Heart right ventricle (tissue), 16 donors: Measurements from ENCODE around the gene DHCR7. TPM values are rescaled to one million over a fixed set of nuclear protein-coding genes. Genes with fewer than 3 reads are reported as not detected.

ENCODE experiments used
- ATAC-seq, 8 donors: fragments of 200-7000 bp; cut with Tn5 transposase; one replicate each; pipeline ENCODE4 v1.9.1; 2020; ENCODE audit warnings: mild to moderate bottlenecking in 8 of 8, moderate library complexity in 8 of 8, moderate number of reproducible peaks in 1 of 8
- DNase-seq, 2 donors: peaks; one replicate each; pipeline ENCODE4 v3.0.0-alpha.2; 2020
- H3K27ac ChIP-seq, 10 donors: fragments of 200-600 bp; sonication (generic) in 2 of 10; one replicate each; pipeline versions ENCODE4 v1.5.0 to v1.8.0; 2020 to 2022; ENCODE audit warnings: mild to moderate bottlenecking in 3 of 10
- H3K27me3 ChIP-seq, 7 donors: fragments of 200-600 bp; one replicate each; pipeline ENCODE4 v1.8.0; 2021 to 2022; ENCODE audit warnings: mild to moderate bottlenecking in 2 of 7
- H3K36me3 ChIP-seq, 9 donors: fragments of 200-600 bp; sonication (generic) in 1 of 9; one replicate each; pipeline versions ENCODE4 v1.5.0 to v1.8.0; 2020 to 2022; ENCODE audit warnings: mild to moderate bottlenecking in 2 of 9
- H3K4me1 ChIP-seq, 9 donors: fragments of 200-600 bp; sonication (generic) in 1 of 9; one replicate each; pipeline versions ENCODE4 v1.5.0 to v1.8.0; 2020 to 2022; ENCODE audit warnings: mild to moderate bottlenecking in 4 of 9
- H3K4me3 ChIP-seq, 10 donors: fragments of 200-600 bp; sonication (generic) in 2 of 10; one replicate each; pipeline versions ENCODE4 v1.5.0 to v1.8.0; 2020 to 2022; ENCODE audit warnings: mild to moderate bottlenecking in 7 of 10, moderate library complexity in 2 of 10
- H3K9me3 ChIP-seq, 11 donors: fragments of 200-600 bp in 10 of 11; sonication (generic) in 2 of 11; one replicate each; pipeline versions ENCODE4 v1.5.0 to v1.8.0; 2013 to 2022; ENCODE audit warnings: mild to moderate bottlenecking in 2 of 11, control low read depth in 1 of 11, moderate library complexity in 1 of 11
- WGBS, 2 donors: extraction: QIAGEN DNeasy Blood & Tissue Kit; methylation state at CpG; one replicate each; pipeline ENCODE4 v1.1.7; 2013; ENCODE audit warnings: inconsistent platforms in 1 of 2; 5-methylcytosine and 5-hydroxymethylcytosine counted together
- intact Hi-C, 10 donors: fragments of 100-400 bp; cut with DNase I; formaldehyde crosslinking; loops; one replicate each; pipeline versions ENCODE4 v1.11.1 to v1.14.2; 2022
- polyA plus RNA-seq, 2 donors: library from polyadenylated mRNA; stranded (reverse); fragments of 200-250 nt; gene quantifications; one replicate each; pipeline ENCODE4 v1.2.3, GENCODE V29; 2013
- total RNA-seq, 10 donors: library from RNA; stranded (reverse); fragmentation: NEBNext Ultra II Directional in 3 of 10; extraction: Animal tissue kit (Norgen Biotek cat#: 25700) in 3 of 10; gene quantifications; one replicate each; pipeline versions ENCODE4 v1.2.1 to v1.2.4, GENCODE V29; 2021 to 2023
- TF ChIP-seq, protein P1 (sequence below), 9 donors: fragments of 200-600 bp; sonication (generic) in 2 of 9; IDR thresholded peaks; one replicate each; pipeline versions ENCODE4 v1.5.0 to v1.8.0; 2021 to 2022; ENCODE audit warnings: antibody characterized with exemption in 9 of 9, mild to moderate bottlenecking in 5 of 9, moderate library complexity in 1 of 9
- donor health status: Arrhythmogenic right ventricular cardiomyopathy.
- donor health status: ischemic (EF 13 %, LVEDD 7.1; RV severe dilation, severe dysfunction).
- donor health status: healthy with polysubstance abuse.
- donor health status: DM: no; HTN: yes; CAD: no.
- donor health status: DM: no; HTN: no; CAD: no.
- donor health status: ischemic (EF 25% LVEDD 6.9; RV normal size, moderate dysfunction).
- donor health status: ischemic (EF 25% LVEDD 5.7; RV mildly dilated, moderate dysfunction).
- donor health status: healthy.
- donor health status: DM: yes; HTN: yes; CAD: no.
- donor health status: Ischemic cardiomyopathy.
- donor health status: ischemic (EF 35%, LVEDD 5.7; RV mildly dilated, moderate dysfunction).
- donor health status: nonischemic (EF 11% LVEDD 7.7; RV severe dilation, severe dysfunction).
- donor health status: DM: yes; HTN: yes; CAD: no.
- donor health status: PGD.
- donor health status: ischemic (EF 29% LVEDD 5.4; RV normal size, mild dysfunction).
- donor health status: nonischemic (EF 23%, LVEDD 6.1; RV moderate dilation, normal function).

The DHCR7 gene
- total and polyA plus RNA-seq, 12 donors = 13.5 to 49.6 (median 28.1) TPM

DNA sequence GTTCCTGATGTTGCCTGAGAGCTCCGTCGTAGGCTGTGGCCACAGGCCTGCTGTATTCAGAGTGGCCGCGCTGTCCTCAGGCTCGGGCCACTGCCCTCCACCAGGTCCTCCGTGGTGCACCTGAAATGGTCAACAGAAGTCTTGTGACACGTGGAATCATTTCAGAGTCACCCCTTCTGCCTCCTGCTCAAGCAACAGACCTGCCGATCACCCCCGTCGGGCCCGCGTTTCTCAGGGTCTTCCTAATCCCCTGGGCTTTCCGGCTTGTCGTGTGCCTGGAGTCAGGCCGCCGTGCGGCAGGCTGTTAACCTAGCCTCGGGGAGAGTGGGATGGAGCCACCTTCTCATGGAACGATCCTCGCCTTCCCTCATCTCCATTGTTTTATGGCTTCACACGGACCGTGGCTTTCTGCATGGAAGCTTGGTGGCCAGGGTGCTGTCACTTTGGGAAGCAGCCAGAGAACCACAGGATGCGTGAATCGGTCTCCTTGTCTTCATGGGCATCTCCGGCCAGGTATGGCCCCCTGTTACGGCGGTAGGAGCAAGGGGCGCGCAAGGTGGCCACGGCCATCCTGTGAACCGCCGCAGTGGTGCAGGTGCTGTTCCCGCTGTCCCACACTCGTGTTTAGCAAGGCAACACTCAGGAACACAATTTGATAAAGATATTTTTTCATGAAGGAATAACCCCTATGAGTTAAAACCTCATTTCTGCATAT lies 28.9 kb upstream of the DHCR7 start:
- TF ChIP-seq, protein P1, sequence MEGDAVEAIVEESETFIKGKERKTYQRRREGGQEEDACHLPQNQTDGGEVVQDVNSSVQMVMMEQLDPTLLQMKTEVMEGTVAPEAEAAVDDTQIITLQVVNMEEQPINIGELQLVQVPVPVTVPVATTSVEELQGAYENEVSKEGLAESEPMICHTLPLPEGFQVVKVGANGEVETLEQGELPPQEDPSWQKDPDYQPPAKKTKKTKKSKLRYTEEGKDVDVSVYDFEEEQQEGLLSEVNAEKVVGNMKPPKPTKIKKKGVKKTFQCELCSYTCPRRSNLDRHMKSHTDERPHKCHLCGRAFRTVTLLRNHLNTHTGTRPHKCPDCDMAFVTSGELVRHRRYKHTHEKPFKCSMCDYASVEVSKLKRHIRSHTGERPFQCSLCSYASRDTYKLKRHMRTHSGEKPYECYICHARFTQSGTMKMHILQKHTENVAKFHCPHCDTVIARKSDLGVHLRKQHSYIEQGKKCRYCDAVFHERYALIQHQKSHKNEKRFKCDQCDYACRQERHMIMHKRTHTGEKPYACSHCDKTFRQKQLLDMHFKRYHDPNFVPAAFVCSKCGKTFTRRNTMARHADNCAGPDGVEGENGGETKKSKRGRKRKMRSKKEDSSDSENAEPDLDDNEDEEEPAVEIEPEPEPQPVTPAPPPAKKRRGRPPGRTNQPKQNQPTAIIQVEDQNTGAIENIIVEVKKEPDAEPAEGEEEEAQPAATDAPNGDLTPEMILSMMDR (IDR thresholded peaks at IDR 0.05) = no peak
- ATAC-seq (no peak), DNase-seq (no peak)
- Histone ChIP-seq H3K27me3 (no peaks in the 10 kb centered on the region), H3K4me3 (no peak overlapping the region), H3K9me3 (no peaks in the 10 kb centered on the region), H3K27ac (no peak overlapping the region), H3K36me3 (peaks cover 0 to 100% (median 66%) of the 10 kb centered on the region in 9 donors), H3K4me1 (peaks cover 0 to 5% (median 0%) of the 10 kb centered on the region in 9 donors)
- intact Hi-C loops = no loop called here
- 93% methylated on average over 34 of the region's 34 CpGs for WGBS, 2 donors

DNA sequence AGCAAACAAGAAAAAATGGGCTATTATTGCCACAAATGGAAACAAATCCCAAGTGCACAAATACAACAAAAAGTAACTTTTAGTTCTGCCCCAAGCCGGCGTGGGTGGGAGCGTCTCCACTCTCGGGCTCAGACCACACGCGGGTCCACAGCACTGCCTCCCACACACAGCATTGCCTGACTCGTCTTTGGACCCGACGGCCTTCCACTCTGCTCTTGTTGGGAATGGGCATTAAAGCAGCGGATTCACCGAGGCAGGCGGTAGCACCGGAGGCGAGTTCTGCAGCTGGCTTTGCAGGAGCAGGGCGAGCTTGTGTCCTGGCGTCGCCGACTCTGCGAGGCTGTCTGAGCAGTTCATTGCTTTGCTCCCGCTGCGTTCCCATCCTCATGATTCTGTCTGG lies 27.8 kb upstream of the DHCR7 start:
- intact Hi-C loops = no loop called here
- WGBS, 2 donors = 98% methylated on average over 21 of the region's 21 CpGs
- no peak for DNase-seq

DNA sequence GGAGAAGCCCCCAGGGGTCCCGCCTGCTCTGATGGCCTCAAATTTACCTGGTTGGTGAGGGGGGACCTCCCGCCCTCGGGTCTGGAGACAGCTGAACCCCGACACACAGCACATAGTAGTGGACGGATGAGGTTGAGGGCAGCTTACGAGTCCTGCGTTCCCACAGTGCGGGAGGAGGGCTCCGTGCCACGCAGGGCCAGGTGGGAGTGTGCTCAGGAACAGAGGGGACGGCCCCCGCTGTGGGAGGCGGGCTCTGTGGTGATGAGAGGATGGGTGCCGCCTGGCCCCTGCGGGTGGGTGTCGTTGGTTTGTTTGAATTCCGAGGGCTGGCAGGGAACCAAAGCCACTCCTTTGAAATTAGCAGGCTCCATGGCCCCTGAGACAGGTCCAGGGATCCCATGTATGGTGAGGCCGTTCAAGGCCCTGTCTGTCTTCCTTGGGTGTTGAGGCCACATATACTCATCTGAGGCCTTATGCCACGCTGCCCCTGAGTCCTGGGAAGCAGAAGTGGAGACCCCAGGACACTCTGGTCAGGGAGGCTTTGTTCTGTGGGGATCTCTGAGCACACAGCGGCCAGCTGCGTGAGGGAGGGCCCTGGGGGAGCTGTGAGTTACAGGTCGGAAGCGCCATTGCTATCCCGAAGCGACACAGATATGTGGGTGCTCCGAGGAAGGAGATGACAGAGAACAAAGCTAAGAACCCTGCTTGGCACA lies 26.7 kb upstream of the DHCR7 start:
- WGBS, 2 donors = 93 to 94% methylated on average over 26 of the region's 26 CpGs
- no peak overlapping the region for H3K27ac ChIP-seq
- H3K36me3 ChIP-seq = peaks cover 0 to 92% (median 48%) of the 10 kb centered on the region in 9 donors
- TF ChIP-seq, protein P1 (IDR thresholded peaks at IDR 0.05) = no peak
- no peak overlapping the region for H3K4me3 ChIP-seq
- intact Hi-C loops = no loop called here
- H3K27me3 ChIP-seq = no peaks in the 10 kb centered on the region
- H3K4me1 ChIP-seq = peaks cover 0 to 5% (median 0%) of the 10 kb centered on the region in 9 donors
- no peaks in the 10 kb centered on the region for H3K9me3 ChIP-seq
- ATAC-seq = no peak
- DNase-seq = no peak

More for the DNA sequence above, 27.8 kb upstream of the DHCR7 start:
- peaks cover 0 to 100% (median 56%) of the 10 kb centered on the region in 9 donors for H3K36me3 ChIP-seq
- no peak for ATAC-seq
- H3K4me3 ChIP-seq = no peak overlapping the region
- H3K27ac ChIP-seq = no peak overlapping the region
- H3K27me3 ChIP-seq = no peaks in the 10 kb centered on the region
- TF ChIP-seq, protein P1 (IDR thresholded peaks at IDR 0.05) = no peak
- no peaks in the 10 kb centered on the region for H3K9me3 ChIP-seq
- peaks cover 0 to 5% (median 0%) of the 10 kb centered on the region in 9 donors for H3K4me1 ChIP-seq

DNA sequence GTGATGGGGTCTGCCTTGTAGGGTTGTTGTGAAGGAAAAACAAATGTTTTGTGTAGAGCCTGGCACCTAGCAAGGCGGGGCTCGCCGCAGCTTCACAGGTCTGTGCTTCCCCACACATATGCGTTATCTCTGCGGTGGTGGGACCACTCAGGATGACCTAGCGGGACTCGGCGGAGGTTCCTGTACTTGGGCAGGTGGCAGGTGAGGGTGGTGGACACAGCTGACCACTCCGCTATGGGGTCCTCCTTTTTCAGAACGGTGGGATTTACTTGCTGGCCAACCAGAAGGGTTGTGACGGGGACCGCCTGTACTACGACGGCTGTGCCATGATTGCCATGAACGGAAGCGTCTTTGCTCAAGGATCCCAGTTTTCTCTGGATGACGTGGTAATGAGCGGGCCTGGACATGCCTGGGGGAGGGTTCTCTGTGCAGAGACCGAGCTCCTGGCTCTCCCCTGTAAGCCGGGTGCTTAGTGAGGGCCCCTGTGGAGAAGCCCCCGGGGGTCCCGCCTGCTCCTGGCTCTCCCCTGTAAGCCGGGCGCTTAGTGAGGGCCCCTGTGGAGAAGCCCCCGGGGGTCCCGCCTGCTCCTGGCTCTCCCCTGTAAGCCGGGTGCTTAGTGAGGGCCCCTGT lies 26.1 kb upstream of the DHCR7 start:
- DNase-seq = no peak
- 97% methylated on average over 27 of the region's 27 CpGs for WGBS, 2 donors
- intact Hi-C loops = no loop called here
- Histone ChIP-seq H3K27me3 (no peaks in the 10 kb centered on the region), H3K4me1 (peaks cover 0 to 5% (median 0%) of the 10 kb centered on the region in 9 donors), H3K36me3 (peaks cover 0 to 85% (median 46%) of the 10 kb centered on the region in 9 donors), H3K27ac (no peak overlapping the region), H3K4me3 (no peak overlapping the region), H3K9me3 (no peaks in the 10 kb centered on the region)
- TF ChIP-seq, protein P1 (IDR thresholded peaks at IDR 0.05) = no peak
- no peak for ATAC-seq
